GM18868 (cell line): ENCODE data around the gene RGS12.

Experiments
- ATAC-seq: cut with Tn5 transposase; IDR thresholded peaks from one replicate; pipeline ENCODE4 v1.9.1; 2021; ENCODE audit warnings: mild to moderate bottlenecking, moderate library complexity; ENCODE audit not compliant: unreplicated experiment

The RGS12 gene

GRCh38 chr4:3310301-3311094, 17.7 kb downstream of the RGS12 start:
- ATAC-seq: no peak

- no peak for ATAC-seq
Observed at GRCh38 chr4:3311095-3311372, 18.2 kb downstream of the RGS12 start.

- ATAC-seq: no peak
Observed at GRCh38 chr4:3311489-3312171, 18.8 kb downstream of the RGS12 start.

- ATAC-seq: no peak
Observed at GRCh38 chr4:3312362-3312761, 19.5 kb downstream of the RGS12 start.

- no peak for ATAC-seq
Observed at GRCh38 chr4:3313139-3313538, 20.3 kb downstream of the RGS12 start.

- ATAC-seq: no peak
Observed at GRCh38 chr4:3313556-3314228, 20.9 kb downstream of the RGS12 start.

- no peak for ATAC-seq
Observed at GRCh38 chr4:3314706-3315260, 22.0 kb downstream of the RGS12 start.

GRCh38 chr4:3315566-3315965, 22.7 kb downstream of the RGS12 start:
- no peak for ATAC-seq

GRCh38 chr4:3316146-3316545, 23.3 kb downstream of the RGS12 start:
- no peak for ATAC-seq

- no peak for ATAC-seq
Observed at GRCh38 chr4:3317011-3317655, 24.3 kb downstream of the RGS12 start.

- ATAC-seq: no peak
Observed at GRCh38 chr4:3317656-3318211, 24.9 kb downstream of the RGS12 start.

- no peak for ATAC-seq
Observed at GRCh38 chr4:3318561-3319021, 25.8 kb downstream of the RGS12 start.

GRCh38 chr4:3320361-3321023, 27.7 kb downstream of the RGS12 start:
- ATAC-seq: no peak

GRCh38 chr4:3321295-3321889, 28.6 kb downstream of the RGS12 start:
- no peak for ATAC-seq

GRCh38 chr4:3322059-3322550, 29.3 kb downstream of the RGS12 start:
- ATAC-seq: no peak

- no peak for ATAC-seq
Observed at GRCh38 chr4:3323071-3323481, 30.3 kb downstream of the RGS12 start.

- no peak for ATAC-seq
Observed at GRCh38 chr4:3324093-3324815, 31.4 kb downstream of the RGS12 start.

GRCh38 chr4:3328814-3329663, 36.2 kb downstream of the RGS12 start:
- no peak for ATAC-seq
